GM18951 (cell line): ENCODE results near the gene SRGAP2C.
"Not testable (repeated sequence)": the region's sequence is repeated elsewhere in the genome, so short reads cannot be mapped to it uniquely, and the experiment has no call there.

Experiments used
- in situ Hi-C: fragments of 300-500 bp; cut with MboI; formaldehyde crosslinking; loops from one replicate; pipeline ENCODE4 v1.12.0; 2022; ENCODE audit warnings: low sequenced_read_pairs, mixed read lengths, inconsistent platforms; ENCODE audit not compliant: unreplicated experiment

Gene SRGAP2C

GRCh38 chr1:121185140-121185708, 449 bp downstream of the SRGAP2C start:
- in situ Hi-C loops = not testable (repeated sequence)

DNA sequence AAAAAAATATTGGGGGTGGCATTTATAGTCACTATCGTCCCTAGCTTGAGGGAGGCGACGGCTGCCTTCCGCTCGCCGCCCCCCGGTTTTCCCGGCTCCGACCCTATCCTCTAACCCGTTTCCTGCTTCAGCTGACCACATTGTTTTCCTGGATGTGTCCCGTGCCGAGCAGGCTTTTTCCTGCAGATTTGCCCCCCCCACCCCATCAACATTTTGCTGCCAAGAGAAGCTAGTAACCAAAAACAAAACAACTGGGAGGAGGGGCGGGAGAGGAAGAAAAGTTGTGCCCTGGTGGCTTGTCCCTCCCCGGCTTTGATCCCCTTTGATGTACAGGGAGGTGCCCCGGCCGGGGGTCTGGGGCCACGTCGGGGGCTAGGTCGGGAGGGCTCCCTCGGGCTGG, 1.4 kb downstream of the SRGAP2C start:
- in situ Hi-C loops = not testable (repeated sequence)

- in situ Hi-C loops = not testable (repeated sequence)
These were observed 3.1 kb downstream of the SRGAP2C start for GRCh38 chr1:121187914-121188313.

DNA sequence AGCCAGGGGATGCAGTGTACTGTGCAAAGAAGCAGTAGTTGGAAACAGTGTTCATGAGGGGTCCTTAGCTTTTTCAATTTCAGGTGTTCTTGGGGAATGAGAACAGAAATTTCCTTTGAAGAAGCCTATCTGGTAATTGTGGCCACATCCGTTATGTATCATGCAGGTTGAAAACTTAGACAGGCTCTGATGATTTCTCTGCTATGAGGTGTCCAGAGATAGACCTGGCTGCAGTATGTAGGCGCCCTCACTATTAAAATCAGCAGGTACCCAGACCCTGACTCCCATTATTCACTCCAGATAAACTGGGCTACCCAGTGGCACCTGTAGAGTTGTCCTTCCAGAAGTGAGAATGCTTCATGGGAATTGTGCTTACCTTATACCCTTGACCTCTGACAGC, 7.7 kb downstream of the SRGAP2C start:
- in situ Hi-C loops = not testable (repeated sequence)

DNA sequence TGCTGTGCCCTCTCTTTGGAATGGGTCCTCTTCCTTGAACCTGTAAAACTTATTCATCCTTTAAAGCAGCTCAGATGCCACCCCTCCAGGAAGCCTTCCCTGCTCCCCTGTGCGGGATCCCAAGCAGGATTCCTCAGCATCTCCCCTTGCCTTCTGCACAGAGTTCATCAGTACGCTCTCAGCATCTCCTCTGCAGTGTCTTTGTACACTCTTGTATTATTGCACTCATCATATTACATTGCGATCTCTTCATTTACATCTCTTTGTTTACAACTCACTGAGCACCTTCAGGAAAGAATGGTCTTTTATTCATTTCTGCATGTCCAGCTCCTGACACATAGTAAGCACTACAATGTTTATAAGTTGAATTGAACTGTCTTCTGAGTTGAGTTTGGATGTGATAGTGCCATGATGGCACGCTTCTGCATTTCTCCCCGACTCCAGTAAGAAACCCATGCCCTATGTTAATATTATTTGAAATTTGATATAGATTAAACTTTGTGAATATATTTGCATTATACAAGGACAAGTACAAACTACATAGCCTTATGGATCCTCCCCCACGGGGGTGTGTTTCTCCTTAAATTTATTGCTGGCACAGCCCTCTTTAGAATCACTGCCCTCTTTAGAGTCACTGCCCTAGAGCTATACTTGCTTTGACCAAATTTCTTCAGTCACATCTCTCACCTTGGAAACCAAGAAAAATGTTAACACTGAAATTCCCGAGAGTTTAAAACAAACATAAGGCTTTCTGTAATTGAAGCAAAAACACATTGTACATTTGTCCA, 12.5 kb downstream of the SRGAP2C start:
- in situ Hi-C loops = not testable (repeated sequence)

DNA sequence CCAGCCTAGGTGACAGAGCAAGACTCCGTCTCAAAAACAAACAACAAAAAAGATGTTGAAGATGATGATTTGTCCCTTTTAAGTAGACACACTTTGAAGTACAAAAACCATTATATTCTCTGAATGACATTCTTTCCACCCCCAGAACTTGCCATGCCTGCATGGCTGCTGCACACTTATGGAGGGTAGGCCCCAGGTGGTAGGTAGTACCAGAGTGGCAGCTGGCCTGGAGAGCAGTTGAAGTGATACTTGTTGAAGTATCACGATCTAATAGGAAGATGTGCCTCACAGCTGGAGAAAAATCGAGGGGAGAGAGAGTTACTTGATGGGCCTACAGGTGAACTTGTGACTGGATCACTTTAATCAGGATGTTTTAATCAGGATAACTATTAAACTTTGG, 15.0 kb downstream of the SRGAP2C start:
- in situ Hi-C loops = not testable (repeated sequence)

DNA sequence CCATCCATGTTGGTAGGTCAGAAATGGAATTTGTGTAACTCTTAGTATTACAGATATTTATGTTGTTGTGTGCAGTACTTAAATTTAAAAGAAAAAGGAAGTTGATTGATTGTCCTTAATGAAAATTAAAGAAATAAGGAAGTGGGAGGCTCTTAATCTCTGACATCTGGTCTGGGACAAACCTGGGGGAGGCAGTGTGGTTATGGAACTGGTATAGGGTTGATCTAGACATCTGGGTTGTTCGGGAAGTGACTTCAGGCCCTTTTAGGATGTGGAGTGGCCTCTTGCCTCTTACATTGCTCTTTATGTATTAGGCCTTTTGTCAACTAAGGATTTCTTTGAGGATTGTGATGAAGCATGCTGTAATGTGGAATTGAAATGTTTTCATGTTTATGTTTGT, 15.5 kb downstream of the SRGAP2C start:
- in situ Hi-C loops = not testable (repeated sequence)

DNA sequence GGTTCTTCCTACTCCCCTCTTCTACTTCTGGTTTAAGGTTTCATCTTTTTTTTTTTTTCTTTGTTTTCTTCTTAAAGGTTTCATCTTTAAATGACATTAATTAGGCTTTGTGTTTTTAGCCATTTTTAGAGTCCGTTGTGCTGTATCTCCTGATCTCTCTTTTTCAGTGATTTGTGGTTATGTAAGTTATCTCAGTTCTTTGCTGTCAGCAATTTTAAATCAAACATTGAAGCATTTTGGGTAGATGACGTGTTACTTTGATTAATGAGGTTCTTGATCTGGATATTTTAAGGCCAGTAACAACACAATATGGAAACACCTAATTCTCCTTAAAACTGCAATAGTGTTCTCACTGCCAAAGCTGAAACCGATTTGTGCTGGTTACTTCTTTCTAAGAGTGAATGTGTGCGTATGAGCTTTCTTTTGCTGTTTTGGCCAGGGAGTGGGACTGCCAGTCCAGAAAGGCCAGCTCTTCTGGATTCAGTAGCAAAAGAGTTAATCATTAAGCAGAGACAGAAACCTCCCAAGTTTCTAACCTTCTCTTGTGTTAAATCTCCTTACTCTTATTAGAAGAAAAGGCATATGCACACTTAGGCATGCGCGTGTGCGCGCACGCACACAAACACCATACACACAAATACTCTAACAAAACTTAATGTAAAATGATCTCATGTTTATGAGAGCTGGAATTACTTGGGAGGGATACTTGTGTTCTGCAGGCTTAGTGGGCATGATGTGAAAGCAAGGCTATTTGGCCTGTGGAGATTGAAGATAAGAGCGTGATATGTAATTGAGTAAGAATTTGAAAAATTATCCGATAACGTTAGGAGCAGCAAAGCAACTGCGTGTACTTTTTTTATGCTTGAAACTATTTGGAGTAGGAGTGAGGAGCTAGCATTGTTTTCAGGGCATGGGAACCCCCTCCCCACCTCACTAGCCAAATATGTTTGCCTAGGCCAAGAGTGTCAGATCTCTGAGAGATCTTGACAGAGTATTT, 16.5 kb downstream of the SRGAP2C start:
- in situ Hi-C loops = not testable (repeated sequence)

DNA sequence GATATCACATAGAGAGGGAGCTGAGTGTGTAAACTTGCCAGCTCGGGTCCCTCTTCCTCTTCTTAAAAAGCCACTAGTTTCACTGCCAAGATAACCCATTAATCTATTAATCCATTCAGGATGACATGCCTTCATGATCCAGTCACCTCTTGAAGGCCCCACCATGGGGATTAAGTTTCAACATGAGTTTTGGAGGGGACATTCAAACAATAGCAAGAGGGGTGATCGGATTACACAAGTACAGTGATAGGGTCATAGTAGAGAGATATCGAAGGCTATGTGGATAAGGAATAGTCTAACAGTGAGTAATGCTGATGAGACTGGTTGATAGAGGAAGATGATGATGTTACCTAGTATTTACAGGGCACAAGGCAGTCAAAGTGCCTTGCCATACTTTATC, 18.2 kb downstream of the SRGAP2C start:
- in situ Hi-C loops = not testable (repeated sequence)

GRCh38 chr1:121205786-121206711, 21.3 kb downstream of the SRGAP2C start:
- in situ Hi-C loops = not testable (repeated sequence)

DNA sequence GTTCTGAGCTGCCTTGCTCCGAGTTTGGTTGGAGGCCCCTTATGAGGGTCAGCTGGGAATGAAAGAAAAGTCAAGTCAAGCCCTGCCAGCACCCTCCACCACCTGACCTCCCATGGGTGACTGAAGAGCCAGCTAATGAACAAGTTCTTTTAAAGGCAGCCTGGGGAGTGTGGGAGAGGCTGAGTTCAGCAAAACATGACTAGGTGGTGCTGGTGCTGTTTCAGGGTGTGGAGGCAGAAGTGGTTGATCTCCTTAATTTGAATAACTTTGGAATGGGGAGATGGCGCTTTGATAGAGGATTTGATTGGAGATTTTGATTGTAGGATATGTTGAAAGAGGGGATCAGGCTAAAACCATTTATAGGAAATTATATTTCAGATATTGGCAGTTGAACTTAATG, 22.6 kb downstream of the SRGAP2C start:
- in situ Hi-C loops = not testable (repeated sequence)

- in situ Hi-C loops = not testable (repeated sequence)
These were observed 23.6 kb downstream of the SRGAP2C start for GRCh38 chr1:121208375-121208774.

DNA sequence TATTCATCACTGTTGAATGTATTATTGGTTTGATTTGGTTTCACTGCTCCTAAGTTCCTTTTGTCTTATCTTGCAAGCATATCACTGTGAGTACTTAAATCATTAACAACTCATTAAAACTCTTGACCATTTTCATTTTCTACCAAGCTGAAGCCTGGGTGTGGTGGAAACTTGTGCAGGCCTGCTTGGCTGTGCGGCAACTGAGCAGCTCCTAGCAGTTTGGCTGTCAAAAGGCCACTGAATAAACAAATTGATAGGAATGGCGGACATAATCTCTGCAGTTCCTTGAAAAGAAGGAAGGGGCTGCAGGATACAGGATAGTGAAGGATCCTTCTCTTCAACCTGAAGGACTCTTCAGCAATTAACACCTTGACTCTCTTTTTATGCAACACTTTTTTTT, 26.0 kb downstream of the SRGAP2C start:
- in situ Hi-C loops = not testable (repeated sequence)

DNA sequence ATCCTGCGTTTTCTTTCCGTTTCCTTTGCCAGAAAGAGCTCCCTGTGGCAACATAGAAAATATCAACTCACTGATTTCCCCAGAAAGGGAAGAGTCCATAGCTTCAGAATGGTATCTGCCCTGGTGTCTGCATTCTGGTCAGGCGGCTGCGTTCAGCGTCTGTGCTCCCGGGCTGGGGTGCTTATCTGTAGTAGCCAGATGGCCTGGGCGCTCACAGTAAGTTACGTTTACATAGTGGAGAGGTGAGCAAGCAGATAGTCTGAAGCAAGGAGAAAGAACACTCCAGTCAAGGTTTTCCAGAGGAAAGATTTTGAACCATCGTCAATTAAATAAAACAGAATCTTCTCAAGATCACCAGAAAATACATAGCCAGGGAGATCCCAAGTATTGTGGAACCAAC, 28.7 kb downstream of the SRGAP2C start:
- in situ Hi-C loops = not testable (repeated sequence)

GRCh38 chr1:121214544-121215156, 29.9 kb downstream of the SRGAP2C start:
- in situ Hi-C loops = not testable (repeated sequence)

DNA sequence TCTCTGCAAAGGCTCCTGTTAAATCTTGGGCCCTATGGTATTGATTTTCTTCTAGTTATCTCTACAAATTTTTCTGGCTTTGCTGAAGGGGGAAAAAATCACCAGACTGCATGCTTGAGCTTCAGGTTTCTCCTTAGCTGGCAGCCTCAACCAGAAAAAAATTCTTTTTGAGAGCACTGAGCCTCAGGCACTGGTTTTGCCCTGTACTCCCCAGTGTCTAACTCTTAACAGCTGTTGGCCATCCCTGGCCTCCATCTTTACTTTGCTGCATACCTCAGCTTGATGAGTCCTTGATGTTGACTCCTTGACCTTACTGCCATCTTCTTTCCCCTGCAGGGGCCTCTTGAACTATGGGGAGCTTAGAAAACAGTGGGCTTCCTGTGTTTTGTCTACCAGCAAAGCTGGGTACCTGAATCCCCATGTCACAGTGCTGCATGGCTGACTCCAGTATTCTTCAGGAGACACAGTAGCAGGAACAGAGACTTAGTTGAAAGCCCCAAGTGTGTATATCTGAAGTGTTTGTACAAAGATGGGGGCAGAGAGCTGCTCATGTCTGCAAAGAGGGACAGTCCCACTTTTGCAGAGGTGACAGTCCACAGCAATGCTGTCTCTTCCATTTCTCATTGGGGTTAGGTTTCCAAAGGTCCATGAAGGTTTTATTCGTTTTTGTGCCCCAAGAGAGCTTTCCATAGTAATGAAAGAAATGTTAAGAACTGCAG, 31.1 kb downstream of the SRGAP2C start:
- in situ Hi-C loops = not testable (repeated sequence)

- in situ Hi-C loops = not testable (repeated sequence)
These were observed 31.9 kb downstream of the SRGAP2C start for GRCh38 chr1:121216676-121217075.

DNA sequence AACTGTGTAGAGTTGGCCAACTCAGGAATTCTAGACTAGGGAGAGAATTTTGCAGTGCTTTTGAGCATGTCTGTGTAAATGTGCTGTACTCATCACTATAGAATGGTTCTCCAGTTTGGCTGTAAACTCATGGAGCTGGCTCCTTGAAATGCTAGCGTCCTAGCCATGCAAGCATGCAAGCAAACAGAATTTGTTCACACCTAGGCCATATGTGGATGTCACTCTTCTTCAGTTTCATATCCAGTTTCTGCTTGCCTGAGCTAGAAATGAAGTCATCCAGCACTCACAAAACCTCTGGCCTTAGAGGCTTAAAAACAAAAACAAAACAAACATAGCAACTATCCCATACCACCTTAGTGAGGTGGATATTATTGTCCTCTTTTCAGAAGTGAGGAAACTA, 37.0 kb downstream of the SRGAP2C start:
- in situ Hi-C loops = not testable (repeated sequence)
